DMS79 (cell line): ENCODE results near the gene COL23A1.
A peak's percentile ranks its signal among the peaks of the same experiment; 100 is the strongest.

Experiments used
- DNase-seq: peaks from one replicate; lab custom pipeline; 2025; lab: John Stamatoyannopoulos, UW

Gene COL23A1

DNA sequence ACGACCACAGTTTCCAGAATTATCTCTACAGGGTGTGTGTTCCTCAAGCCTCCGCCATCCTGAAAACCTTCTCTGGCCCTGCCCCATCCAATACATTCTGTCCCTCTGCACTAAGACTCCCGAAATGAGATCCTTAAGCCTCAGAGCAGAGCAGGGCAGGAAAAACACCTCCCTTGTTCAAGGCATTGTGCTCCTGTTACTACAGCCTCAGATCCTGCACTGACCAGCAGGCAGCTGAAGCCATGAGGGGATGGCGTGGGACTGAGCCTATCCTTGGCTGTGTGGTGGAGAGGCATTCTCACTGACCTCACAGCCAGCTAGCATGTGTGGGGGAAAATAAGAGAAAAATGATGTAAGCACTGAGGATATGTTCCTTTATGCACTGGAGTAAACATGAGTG is 250.9 kb downstream of the COL23A1 start:
- DNase-seq, result no peak

DNA sequence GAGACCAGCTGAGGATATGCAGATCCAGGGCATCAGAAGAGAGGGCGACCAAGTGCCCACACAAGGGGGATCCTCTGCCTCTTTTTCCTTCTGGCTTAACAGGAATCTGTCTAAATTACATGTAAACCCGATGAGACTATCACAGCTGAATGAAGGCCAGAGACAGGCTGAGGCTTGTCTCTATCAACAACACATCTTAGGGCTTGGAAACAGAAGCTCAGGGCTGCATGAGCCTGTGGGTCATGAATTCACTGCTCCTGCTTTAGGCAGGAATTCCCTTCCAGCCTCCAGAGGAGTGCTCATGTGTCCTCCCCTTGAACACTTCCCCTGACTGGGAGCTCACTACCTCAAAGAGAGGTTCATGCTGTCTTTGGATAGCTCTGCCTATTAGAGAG is 251.4 kb downstream of the COL23A1 start:
- no peak for DNase-seq

DNA sequence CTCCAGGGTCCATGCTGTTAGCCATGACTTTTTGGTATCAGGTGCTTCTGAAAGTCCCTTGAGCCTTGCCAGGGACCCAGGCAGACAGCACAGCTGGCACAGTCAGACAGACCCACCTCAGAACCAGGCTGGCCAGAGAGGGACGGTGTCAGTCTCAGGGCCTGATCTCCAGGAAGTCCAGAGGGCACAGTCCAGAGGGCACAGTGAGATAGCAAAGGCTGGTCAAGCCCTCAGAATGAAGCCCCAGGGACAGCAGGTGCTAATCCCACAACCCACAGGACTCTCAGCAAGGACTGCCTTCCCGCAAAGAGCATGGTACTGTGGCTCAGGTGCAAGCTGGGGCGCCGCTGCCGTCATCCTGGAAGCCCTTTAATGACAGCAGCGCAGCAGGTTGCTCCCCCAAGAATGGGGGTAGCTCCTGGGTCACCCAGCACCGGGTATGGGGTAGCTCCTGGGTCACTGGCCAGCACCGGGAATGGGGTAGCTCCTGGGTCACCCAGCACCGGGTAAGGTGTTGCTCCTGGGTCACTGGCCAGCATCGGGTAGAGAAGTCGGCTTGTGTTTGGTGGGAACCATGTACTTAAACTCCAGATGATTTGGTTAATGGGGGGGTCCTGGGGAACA is 252.0 kb downstream of the COL23A1 start:
- no peak for DNase-seq

DNA sequence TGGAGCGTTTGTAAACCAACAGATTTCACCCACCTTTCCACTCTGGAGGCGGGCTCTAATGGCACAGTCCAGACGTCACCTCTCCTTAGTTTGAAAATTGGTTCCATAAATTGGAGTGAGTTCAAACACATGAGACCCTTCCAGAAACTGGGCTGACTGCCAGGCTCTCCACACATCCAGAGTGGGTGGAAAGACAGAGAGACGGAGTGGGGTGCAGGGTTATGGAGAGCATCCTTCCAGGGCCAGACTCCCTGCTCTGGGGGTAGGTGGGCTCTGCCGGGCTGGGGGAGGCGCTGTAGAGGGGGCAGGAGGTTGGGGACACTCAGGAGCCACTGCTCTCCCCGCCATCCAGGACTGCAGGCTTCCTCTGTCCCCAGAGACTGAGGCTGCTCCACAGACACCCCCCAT is 252.9 kb downstream of the COL23A1 start:
- DNase-seq, result peak; percentile 32

DNA sequence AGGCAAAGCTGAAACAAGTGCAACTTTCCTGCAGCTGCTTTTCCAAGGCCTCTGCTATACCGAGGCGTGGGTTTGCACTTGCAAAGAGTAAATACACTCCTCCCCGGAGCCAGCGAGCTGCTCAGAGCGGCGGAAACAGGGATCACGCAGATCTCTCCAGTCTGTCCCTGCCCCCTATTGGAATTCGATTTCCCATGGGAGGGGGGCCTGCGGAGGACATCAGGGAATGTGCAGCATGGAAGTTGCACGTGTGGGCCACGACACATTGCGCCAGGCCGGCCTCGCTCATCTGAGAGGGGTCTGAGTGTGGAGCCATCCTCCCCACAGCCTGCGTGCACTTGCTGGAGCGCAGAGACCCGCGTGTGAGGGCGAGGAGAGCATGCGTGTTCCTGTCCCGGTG is 253.3 kb downstream of the COL23A1 start:
- DNase-seq, result no peak

DNA sequence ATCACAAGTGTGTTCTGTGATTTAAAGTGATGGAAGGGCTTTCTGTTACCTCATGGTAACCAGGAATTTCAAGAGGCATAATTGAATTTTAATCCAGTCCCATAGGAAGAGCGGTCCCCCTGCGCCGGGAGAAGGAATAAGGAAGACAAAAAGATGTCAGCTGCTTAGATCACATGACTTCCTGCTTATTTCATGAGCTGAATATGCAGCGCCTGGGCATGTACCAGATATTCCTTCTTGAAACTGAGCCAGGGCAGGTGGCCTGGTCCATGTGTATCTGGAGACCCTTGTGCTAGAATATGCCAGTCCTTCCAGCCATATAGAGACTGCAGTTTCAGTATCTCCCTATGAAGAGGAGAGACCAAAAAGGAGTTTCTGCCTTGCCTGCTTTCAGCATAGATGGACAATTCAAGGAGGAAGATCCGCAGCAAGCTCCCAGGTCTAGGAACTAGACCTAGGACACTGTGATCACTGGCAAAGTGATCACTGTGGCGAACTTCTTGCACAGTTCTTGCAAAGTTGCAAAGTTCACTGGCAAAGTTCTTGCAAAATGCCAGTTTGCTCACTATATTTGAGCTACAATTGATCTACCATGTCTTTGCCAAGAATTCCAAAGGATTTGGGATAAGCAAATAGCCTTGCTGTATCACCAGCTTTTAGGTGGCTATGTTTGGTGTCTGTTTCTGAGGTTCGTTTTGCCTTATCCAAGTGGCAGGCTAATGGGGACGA is 254.7 kb downstream of the COL23A1 start:
- DNase-seq, result no peak

DNA sequence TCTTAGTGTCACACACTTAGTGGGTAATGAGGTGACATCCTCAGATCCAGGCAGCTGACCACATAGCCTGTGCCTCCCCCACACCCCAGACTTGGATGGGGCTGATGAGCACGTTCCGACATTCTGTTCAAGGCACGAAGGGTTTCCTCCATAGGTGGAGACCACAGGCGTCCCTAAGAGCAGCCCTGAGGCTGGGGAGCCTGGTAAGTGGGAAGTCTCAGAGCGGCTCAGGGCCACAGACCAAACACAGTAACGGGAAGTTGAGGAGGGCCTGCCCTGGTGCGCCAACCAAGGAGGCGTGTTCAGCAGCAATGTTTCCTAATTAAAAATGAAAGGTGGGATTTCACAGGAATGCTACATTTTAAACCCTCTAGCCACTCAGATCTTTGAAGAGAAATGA is 255.3 kb downstream of the COL23A1 start:
- no peak for DNase-seq

DNA sequence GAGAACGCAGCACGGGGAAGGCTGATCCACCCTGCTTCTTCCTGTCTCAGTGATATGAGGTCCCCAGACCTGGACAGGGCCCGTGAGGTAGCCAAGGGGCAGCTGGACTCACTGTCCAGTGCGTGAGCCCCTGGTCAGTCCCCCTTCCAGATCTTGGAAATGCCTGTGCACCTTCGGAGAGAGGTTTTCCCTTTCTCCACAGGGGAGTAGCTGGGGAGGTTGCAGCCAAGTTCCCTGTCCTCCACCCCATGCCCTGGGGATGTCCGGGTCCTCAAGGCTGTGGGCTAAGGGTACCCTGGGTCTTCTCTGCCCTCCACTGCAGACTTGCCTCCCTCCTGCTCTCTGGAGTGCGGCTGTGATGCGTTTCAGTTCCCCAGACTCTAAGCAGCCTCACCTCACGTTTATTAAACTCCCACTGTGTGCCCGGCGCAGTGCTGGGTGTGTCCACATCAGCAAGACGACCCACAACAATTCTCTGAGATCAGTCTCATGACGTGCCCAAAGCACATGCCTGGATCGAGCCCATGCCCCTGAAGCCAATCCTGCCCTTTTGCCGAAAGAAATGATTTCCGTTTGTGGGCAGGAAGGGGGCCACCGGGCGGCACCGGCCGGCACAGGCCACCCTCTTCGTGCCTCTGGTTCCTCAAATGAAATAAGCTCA is 256.2 kb downstream of the COL23A1 start:
- DNase-seq, result no peak

DNA sequence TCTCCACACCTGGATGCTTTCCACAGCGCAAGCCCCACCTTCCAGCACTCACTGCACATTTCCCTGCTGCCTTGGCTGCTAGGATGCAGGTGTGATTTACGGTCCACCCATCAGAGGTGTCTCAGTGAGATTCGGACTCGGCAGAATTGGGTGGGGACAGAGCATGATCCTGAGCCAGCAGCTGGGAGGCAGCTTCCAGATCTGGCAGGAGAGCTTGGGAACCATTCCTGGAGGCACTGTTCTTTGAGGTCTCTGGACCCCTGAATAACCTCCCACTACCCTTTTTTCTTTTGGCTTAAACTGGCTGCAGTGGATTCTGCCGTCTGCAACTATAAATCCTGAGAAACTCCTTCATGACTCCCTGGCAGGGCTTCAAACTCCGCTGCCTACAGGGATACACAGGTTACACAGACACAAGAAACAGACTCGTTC is 258.0 kb downstream of the COL23A1 start:
- no peak for DNase-seq

DNA sequence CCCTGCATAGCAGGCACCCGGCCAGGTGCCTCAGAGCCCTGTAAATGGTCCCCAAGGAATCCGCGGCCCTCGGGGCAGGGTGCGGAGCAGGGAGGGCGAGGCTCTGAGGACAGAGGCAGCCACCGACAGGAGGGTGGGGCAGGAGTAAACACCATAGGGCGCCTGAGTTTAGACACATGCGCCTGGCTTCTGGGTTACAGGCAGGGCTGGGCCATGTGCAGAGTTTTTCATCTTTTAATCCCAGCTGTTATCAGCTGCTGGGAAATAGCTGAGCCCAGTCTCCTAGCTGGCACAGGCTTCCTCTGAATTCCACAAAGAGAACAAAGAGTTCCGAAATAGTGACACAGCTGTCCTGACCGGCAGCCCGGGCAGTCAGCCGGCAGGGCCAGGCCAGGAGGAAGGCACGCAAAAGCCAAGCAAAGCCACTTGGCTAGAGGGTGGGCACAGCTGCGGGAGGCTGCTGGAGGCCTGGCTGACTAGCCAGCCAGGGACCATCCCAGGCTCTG is 258.6 kb downstream of the COL23A1 start:
- no peak for DNase-seq

DNA sequence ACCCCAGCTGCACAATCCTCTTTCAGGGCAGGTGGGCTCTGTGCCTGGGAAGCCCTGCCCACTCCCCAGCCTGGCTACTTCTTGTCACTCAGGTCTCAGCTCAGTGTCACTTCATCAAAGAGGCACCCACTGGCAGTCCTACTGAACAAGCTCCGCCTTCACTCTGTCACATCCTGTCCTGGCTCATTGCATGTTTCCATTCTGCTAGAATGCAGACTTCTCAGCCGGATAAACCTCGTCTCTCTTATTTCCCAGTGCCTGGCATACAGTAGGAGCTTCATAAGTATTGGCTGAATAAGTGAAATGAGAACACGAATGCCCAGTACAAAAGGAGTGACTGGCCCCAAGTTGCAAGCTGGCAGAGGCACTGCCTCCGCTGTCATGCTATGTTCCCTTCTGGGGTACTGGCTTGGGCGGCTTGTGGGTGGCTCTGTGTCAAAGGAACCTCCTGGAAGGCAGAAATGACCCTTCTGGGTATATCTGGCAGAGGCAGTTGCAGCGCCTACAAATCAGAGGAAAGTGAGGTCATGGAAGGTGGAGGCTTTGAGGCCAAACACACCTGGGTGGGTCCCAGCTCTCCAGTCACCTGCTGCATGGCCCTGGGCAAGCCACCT is 259.3 kb downstream of the COL23A1 start:
- DNase-seq, result no peak

DNA sequence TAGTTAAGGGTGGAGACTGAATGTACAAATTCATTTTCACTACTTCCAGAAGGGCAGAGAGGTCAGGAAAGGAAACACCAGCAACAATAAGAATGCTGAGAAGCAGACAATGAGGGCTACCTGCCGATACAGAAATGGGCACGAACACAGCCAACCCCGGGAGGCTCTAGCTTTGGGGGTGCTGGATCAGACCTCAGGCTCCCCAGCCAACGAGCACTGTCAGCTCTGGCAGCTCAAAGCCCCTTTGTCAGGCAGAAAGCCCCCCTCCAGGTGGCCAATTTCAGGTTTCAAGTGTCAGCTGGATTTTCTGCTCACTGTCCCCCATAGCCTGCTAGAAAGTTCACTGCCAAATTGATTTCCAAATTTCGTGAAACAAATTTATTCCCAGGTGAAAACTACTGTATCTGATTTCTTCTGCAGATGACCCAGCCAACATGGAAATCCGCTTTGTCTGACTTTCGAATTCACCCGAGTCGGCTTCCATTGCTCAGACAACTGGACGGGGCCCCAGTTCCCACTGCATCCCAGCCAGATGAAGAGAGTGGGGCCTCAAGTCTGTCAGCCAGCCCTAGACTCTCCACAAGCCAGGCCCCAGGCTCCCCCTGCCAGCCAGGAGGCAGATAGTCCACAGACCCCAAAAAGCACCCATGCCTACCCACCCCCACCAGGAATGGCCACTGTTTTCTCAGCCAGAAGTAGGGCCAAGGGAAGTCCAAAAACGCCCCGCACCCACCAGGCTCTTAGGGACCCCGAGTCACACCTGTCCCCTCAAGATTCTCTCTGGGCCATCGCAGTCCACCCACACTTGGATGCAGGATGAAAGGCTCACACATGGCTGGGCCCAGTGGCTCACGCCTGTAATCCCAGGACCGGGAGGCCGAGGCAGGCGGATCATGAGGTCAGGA is 261.1 kb downstream of the COL23A1 start:
- DNase-seq, result no peak

DNA sequence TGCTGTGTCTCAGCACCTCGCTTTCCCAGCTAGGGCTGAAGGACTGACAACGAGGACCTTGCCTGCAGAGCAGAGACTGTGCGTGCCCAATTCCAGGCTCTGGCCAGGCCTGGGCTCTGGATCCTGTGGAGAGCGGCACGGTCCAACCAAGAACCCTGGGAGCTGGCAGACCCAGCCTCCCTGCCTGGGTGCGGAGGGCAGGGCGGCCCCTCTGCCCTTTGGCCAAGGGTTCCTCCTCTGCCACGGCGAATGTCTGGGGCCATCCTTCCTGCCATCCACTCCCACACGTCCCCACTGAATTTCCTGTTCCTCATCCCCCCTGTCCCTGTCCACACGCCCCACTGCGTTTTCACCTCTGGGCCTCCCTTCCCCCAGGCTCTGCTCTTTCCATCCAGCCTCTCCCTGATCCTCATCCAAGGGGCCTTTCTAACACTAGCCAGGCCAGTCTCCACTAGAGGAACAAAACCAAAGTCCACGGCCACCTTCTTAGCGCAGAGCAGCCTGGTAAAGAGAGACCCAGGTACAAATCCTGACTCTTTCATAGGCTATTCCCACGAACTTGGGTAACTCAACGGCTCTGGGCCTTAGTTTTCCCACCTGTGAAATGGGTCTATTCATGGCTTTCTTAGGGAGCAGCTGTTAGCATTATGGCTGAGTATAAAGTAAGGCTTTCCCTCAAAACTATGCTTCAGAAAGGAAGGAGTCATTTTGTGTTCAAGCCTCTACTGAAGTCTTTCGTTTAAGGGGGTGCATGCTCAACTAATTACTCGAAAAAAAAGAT is 262.1 kb downstream of the COL23A1 start:
- DNase-seq, result no peak

DNA sequence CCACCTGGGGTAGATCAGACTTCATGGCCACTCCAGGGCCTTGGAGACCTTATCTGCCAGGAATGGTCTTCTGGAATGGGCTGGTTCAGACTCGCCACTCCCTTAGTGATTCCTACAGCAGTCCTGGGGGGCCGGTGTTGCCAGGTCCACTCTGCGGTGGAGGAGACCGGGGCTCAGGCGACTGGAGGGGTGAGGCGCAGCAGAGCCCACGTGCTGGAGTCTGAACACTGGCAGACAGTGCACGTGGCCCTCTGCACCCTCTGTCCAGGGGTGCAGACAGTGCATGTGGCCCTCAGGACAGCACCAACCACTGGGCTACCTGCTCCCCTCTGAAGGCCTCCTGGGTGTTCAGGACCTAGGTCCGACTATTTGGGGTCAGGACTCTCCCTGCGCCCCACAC is 262.7 kb downstream of the COL23A1 start:
- DNase-seq, result no peak

DNA sequence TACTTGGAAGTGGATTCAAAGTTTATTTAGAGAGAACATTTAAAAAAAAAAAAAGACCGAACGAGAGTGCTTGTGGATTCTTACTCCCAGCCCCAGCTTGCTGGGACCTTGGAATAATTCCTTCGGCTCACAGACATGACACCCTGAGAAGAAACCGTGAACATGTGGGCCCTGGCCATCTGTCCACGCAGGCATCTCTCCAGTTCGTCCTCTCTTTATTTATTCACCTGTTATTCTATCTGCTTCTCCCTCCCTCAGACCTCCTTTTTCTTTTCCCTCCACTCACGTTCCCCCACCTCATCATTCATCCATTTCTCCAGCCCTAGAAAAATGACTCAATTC is 263.8 kb downstream of the COL23A1 start:
- DNase-seq, result no peak

DNA sequence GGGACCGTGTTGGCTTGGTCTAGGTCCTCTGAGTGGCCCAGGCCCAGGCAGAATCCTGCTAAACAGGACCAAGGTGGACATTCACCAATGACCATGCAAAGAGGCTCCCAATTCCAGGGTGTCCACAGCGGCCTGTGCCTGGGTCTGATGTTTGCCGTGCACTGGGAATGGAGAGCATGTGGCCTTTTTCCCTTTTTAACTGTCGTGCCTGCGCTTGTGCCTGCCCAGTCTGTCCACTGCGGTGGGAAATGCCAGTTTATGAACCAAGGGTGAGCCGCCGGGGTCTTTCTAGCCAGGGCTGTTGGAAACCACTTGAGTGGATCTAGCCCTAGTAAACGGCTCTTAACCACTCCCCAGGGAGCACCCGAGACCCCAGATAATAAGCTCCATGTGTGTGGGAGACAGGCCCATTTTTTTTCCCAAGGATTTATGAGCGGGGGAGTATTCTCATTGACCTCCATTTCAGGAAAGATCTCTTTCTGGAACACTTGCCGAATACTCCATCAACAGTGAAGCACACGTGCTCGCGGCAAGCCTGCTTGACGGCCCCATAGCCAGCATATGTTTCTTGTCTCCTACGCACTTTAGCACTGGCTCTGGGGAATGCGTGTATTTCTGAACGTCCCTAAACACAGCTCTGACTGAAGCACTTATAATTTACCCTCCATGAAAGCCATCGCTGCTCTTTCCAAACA is 264.4 kb downstream of the COL23A1 start:
- no peak for DNase-seq

DNA sequence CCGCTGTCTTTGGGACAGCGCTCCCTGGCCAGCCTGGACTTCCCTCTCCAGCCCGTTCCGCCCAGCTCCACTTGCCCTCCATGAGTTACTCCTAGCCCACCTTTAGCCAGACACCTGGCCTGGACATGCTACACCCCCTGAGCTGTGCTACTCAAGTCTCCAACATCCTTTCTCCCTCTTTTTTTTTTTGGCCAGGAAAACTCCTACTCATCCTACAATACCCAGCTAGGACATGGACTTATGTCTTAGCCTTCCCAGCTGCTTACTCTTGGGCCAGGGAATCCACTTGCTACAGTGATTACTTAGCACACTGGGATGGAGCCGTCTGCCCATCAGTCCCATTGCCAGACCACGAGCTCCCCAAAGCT is 264.9 kb downstream of the COL23A1 start:
- DNase-seq, result no peak

DNA sequence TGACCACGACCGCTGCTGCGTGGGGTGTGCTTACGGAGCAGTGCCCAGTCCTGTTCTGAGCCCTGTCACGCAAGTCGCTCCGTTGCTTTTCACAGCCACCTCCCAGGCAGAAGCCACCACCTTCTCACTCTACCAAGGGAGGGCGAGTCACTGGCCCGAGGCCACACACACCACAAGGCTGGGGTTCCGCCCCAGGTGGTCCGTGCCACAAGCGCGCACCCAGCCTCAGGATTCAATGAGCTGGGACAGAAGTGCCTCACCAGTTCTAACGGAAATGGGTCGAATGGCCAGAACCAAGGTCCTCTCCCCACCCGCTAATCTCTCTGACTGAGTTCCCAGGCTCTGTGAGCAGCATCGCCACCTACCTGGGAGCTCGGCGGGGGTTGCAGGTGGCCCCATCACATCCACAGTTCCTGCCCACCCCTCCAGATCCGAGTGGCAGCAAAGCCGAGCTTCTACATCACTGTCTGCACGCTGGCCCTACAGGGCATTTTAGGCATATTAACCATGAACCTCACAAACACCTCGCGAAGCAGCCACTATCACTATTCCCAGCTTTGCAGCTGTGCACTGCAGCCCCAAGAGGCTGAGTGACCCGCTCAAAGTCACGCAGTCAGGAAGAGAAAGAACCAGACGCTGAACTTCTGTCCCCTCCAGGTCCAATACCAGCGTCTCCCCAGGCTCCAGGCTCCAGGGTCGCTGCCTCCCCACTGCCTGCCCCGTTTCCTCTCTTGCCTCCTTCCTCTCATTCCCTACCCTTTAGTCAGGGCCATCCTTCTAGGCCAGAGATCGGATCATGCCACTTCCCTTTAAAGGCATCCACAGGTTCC is 265.5 kb downstream of the COL23A1 start:
- no peak for DNase-seq

DNA sequence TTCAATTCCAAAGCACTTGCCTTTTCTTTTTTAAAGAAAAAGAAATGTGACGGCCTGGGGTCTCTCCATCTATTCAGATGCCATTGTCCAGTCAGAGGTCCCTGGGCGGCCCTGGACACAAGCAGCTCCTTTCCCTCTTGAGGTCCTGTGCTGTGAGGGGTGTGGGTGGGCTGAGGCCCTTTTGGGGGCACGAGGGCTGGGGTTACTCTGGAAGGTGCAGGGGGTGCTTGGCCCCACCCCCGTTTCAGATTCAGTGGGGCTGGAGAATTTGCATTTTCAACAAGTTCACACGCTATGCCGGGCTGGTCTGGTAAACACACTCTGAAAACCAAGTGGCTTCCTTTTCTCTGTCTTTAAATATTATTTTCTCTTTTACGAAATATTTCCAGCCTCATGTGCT is 266.2 kb downstream of the COL23A1 start:
- DNase-seq, result no peak

DNA sequence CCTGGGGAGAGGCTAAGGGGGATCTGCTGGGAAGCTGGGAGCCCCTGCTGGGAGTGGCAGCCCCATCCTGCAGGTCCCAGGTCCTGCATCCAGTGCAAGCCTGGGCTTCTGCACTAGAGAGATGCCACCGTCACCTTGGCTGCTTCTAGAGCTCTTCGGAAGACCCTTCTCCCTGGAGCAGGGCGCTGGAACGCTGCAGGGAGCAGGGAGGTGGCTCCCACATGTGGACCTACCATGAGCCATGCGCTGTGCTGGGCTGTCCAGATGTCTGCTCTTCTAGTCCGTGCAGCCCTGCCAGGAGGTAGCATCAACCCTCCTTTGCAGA is 266.7 kb downstream of the COL23A1 start:
- no peak for DNase-seq
